ENCODE results near the gene SEMA4B.
"Not testable (repeated sequence)": the region's sequence is repeated elsewhere in the genome, so short reads cannot be mapped to it uniquely, and the experiment has no call there.

The SEMA4B gene

DNA sequence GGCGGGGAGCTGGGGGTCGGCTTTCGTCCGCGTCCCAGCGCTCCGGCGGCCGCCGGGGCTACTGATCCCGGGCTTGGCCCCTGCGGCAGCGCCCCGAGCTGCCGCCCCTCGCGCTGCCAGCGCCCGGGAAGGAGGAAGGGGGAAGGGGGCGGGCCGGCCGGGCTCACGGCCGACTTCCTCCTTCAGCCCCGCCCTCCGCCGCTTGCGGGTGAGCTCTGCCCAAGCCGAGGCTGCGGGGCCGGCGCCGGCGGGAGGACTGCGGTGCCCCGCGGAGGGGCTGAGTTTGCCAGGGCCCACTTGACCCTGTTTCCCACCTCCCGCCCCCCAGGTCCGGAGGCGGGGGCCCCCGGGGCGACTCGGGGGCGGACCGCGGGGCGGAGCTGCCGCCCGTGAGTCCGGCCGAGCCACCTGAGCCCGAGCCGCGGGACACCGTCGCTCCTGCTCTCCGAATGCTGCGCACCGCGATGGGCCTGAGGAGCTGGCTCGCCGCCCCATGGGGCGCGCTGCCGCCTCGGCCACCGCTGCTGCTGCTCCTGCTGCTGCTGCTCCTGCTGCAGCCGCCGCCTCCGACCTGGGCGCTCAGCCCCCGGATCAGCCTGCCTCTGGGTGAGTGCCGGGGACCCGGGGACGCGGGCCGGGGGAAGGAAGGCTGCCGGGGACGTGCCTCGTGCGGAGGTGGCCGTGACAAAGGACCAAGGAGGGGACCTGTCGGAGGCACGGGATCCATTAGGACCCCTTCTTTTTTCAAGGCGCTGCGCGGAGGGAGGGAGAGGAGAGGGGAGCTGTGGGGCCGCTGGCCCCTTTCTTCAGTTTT is at the start of gene SEMA4B:
Gene SEMA4B (plus strand): TSS at position 201 of the 814 bp plus-strand sequence. CDS start 249 bp downstream, at position 450.
- DNase-seq (ENCODE audit: low read depth, low spot score) = no peak

GRCh38 chr15:90151989-90152645 is 49.0 kb upstream of the SEMA4B start:
- DNase-seq (ENCODE audit: low read depth, low spot score) = no peak

GRCh38 chr15:90153658-90154057 is 47.5 kb upstream of the SEMA4B start:
- DNase-seq (ENCODE audit: low read depth, low spot score) = no peak

DNA sequence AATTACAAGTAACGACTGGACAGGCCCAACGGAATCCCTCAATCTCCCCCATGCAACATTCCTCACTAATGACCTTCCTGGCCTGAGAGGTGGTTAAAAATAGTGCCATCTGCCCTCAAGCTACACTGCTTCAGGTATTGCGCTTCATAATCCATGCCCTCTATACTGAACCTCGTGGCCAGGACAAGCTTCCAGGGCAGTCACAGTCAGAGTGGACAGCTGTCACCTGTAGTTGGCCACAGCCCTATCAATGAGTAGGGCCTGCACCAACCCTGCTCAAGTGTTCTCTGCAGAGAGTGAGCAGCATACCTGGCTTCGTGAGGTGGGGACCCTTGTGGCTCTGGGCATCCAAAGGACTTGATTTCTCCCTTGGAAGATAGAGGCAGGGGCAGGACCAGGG is 46.9 kb upstream of the SEMA4B start:
- no peak for DNase-seq (ENCODE audit: low read depth, low spot score)

DNA sequence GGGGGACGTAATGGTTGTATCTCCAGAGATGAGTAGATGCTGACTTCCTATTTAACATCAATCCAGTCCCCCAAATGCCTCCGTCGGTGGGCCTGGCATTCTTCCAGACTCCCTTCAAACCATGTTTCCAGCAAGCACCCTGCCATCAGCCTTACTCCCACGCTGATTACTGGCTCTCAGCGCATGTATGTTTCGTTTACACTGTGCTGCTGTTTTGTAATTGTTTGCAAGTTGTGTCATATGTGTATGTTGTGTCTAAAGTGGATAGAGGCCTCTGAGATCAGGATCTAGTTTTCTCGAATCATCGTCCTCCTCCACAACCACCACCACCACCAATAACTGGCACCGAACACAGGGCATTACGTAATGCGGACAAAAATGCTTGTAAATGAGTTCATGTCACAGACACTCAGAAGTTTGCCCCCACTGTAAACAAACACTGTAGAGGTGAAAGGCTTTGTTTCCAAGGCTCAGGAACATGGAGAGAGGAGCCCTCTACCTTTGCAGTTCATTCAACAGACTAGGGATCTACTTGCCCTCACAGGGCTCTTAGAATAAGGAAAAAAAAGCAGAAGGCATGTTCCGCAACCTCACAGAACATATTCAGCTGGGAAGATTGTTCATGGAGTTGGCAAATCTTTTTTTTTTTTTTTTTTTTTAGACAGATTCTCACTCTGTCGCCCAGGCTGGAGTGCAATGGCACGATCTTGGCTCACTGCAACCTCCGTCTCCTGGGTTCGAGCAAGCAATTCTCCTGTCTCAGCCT is 46.1 kb upstream of the SEMA4B start:
- no peak for DNase-seq (ENCODE audit: low read depth, low spot score)

- no peak for DNase-seq (ENCODE audit: low read depth, low spot score)
Measured at GRCh38 chr15:90159213-90159612, 41.9 kb upstream of the SEMA4B start.

DNA sequence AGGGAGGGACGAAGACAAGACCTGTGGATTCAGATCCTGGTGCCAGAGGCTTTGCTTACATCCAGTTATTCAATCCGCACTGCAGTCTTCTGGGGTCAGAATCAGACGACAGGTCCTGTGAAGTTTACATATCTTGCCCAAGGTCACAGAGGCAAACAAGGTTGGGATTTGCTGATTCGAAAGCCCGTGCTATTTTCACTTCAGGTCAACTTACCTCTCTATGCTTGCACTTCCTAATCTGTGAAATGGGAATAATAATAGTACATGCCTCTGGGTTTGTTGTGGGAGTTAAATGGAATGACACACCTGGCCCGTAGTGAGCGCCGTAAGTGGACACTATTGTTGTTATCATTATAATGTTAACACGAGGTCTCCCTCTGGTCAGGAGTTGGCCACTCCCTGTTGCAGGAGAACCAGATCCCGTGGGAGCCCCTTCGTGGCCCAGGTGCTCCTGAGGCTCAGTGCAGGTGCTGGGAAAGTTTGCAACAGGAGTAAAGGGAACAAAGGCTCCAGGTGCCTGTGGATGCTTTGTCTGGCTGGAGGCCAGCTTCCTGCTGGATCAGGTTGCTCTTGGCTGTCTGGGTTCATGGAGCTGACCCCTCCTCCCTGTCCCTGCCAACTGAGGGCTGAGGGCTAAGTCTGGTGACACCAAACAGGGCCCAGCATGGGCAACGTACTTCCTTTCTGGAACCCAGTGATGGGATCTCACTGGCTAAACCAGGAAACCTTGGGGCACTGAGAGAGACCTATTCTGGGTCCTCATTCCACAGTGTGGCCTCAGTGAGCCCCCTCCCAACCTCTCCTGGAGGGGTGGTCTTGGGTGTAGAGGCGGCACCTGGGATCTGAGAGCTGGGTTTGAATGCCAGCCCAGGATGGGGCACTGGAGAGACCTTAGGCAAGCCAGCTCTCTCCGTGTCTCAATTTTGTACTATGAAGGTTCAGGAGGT is 40.1 kb upstream of the SEMA4B start:
- no peak for DNase-seq (ENCODE audit: low read depth, low spot score)

- DNase-seq (ENCODE audit: low read depth, low spot score) = no peak
Measured at GRCh38 chr15:90161950-90162361, 39.2 kb upstream of the SEMA4B start.

GRCh38 chr15:90162956-90163355 is 38.2 kb upstream of the SEMA4B start:
- DNase-seq (ENCODE audit: low read depth, low spot score) = no peak

- not testable (repeated sequence) for DNase-seq (ENCODE audit: low read depth, low spot score)
Measured at GRCh38 chr15:90164239-90164638, 36.9 kb upstream of the SEMA4B start.

DNA sequence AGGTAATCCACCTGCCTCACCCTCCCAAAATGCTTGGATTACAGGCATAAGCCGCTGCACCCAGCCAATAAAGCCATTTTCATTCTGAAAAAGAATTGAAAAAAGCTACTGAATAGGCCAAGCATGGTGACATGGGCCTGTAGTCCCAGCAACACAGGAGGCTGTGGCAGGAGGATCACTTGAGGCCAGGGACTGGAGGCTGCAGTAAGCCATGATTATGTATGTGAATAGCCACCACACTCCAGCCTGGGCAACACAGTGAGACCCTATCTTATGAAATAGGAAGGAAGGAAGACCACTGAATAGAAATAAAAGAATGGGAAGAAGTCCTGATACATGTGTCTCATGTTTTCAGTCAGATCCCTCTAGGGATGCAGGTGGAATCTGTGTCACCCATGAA is 36.0 kb upstream of the SEMA4B start:
- no peak for DNase-seq (ENCODE audit: low read depth, low spot score)

GRCh38 chr15:90165659-90166489 is 35.3 kb upstream of the SEMA4B start:
- DNase-seq (ENCODE audit: low read depth, low spot score) = peak; percentile 74

DNA sequence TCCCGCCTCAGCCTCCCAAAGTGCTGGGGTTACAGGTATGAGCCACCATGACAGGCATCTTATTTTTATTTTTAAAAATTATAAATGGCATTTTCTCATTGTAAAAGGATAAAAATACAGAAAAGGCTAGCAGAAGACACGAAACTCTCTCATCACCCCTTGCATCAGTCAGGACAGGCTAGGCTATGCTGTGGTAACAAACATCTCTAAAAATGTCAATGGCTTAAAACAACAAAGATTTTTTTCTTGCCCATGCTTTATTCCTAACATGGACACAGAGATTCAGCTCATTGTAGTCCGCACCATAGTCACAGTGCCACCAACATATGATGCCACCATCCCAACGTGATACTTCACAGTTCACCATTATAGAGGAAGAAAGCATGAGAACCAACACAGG is 34.0 kb upstream of the SEMA4B start:
- no peak for DNase-seq (ENCODE audit: low read depth, low spot score)

DNA sequence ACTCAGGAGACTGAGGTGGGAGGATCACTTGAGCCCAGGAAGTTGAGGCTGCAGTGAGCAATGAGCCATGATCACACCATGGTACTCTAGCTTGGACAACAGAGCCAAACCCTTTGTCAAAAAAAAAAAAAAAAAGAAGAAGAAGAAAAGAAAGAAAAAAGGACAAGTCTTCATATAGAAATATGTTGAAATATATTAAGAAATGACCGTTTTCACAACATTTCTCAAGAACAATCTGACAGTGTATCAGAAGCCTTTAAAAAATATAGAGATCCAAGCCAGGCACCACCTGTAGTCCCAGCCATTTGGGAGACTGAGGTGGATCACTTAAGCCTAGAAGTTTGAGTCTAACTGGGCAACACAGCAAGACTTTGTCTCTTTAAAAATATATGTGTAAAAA is 29.5 kb upstream of the SEMA4B start:
- no peak for DNase-seq (ENCODE audit: low read depth, low spot score)

DNA sequence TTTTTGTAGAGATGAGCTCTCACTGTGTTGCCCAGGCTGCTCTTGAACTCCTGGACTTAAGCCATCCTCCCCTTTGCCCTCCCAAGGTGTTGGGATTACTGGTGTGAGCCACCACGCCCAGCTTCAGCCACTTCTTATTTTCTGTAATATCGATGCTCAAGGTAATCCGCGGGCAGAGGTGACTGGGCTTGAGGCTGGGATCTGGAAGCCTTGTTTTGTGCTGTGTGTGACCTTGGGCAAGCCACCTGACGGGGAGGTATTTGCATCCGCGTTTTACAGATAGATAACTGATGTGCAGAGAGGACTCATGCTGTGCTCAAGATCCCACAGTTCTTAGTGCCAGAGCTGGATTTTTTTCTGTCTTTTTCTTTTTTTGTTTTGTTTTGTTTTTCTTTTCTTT is 27.8 kb upstream of the SEMA4B start:
- no peak for DNase-seq (ENCODE audit: low read depth, low spot score)

DNA sequence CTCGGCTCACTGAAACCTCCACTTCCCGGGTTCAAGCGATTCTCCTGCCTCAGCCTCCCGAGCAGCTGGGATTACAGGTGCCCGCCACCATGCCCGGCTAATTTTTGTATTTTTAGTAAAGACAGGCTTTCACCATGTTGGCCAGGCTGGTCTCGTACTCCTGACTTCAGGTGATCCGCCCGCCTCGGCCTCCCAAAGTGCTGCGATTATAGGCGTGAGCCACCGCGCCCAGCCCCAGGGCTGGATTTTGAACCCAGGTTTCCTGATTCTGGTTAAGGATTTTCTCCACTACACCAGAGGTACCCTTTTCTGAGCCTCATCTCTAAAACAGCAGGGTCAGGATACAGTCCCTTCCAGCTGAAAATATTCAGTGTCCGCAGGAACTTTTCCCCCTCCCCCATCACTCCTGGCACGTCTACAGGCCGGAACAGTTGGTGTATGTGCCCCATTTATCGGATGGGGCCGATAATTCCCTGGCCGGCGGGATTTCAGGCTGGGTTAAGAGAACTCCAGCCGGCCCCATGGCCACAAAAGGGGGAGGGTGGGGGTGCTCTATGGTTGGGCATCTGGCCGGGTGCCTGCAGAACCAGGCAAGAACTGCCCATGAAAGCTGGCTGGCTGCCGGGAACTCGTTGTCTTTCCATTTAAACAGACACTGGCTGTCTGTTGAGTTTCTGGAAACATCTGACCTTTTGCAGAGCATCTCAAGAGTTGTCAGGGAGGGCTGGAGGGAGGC is 26.8 kb upstream of the SEMA4B start:
- peak; percentile 58 for DNase-seq (ENCODE audit: low read depth, low spot score)

GRCh38 chr15:90177012-90177411 is 24.1 kb upstream of the SEMA4B start:
- DNase-seq (ENCODE audit: low read depth, low spot score) = no peak

DNA sequence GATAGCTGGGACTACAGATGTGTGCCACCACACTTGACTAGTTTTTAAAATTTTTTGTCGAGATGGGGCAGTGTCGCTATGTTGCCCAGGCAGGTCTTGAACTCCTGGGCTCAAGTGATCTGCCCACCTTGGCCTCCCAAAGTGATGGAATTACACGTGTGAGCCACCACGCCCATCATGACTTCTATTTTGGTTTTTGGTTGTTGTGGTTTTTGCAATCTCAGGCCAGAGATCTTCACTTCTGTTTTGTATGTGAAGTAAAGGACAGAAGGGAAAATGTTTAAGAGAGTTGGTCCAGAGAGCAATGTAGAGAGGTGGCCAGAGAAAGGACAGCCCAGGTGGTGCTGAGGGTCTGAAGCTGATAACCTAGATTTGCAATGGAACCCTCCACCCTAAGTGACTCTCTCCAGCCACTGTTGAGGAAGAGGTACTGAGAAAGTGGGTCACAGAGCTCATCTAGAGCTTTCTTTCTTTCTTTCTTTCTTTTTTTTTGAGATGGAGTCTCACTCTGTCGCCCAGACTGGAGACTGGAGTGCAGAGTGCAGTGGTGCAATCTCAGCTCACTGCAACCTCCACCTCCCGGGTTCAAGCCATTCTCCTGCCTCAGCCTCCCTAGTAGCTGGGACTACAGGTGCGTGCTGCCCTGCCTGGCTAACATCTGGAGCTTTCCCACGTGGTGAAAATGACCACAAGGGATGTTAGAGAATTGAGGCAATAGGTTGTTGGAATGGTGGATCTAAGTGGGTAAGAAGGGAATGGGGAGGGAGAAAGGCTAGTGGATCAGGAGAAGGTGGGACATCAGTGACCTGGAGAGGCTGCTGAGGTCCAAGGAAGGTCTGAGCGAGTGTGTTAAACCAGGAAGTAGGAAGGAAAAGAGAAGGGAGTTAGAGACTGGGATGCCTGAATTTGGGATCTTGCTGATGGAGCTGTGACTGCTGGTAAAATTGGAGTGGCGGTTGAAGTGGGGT is 22.4 kb upstream of the SEMA4B start:
- no peak for DNase-seq (ENCODE audit: low read depth, low spot score)

All from smooth muscle cell of the brain vasculature (primary cell).